HG03095 (cell line): Measurements from ENCODE around the gene AHNAK.

ENCODE experiments used
- ATAC-seq: cut with Tn5 transposase; IDR thresholded peaks from one replicate; pipeline ENCODE4 v1.9.1; 2021; ENCODE audit warnings: moderate library complexity; ENCODE audit not compliant: unreplicated experiment

Gene AHNAK

GRCh38 chr11:62437616-62438015, 109.0 kb downstream of the AHNAK start:
- no peak for ATAC-seq

GRCh38 chr11:62435846-62436660, 110.6 kb downstream of the AHNAK start:
- ATAC-seq, result no peak

DNA sequence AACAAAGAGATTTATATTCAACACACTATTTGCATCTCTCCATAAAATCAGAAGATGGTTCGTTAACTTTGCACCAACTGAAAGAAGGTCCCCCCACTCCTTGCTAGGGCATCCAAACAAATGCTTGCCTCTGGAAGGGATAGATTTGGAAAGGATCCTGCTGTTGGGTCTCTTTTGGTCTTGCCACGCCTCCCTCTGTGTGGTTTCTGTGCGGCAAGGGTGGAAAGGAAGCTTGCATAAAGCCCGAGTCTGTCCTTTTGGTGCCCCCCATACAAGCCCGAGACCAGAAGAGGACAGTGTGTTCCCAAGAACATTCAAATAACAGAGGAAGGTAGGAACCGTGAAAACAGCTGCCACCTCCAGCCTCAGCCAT, 112.7 kb downstream of the AHNAK start:
- no peak for ATAC-seq

GRCh38 chr11:62433141-62433903, 113.3 kb downstream of the AHNAK start:
- ATAC-seq, result no peak

DNA sequence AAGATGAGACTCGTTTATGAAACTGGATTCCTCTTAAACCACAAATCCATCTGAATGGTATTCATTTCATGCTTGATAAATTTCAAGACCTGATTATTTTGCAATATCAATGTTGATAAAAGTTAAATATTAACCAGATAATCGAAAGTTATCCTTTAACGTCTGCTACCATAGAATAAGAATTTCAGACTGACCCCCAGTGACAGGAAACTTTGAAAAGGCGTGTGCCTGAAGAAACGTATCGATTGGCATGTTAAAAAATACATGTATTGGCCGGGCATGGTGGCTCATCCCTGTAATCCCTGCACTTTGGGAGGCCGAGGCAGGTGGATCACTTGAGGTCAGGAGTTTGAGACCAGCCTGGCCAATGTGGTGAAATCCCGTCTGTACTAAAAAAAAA, 113.9 kb downstream of the AHNAK start:
- no peak for ATAC-seq

DNA sequence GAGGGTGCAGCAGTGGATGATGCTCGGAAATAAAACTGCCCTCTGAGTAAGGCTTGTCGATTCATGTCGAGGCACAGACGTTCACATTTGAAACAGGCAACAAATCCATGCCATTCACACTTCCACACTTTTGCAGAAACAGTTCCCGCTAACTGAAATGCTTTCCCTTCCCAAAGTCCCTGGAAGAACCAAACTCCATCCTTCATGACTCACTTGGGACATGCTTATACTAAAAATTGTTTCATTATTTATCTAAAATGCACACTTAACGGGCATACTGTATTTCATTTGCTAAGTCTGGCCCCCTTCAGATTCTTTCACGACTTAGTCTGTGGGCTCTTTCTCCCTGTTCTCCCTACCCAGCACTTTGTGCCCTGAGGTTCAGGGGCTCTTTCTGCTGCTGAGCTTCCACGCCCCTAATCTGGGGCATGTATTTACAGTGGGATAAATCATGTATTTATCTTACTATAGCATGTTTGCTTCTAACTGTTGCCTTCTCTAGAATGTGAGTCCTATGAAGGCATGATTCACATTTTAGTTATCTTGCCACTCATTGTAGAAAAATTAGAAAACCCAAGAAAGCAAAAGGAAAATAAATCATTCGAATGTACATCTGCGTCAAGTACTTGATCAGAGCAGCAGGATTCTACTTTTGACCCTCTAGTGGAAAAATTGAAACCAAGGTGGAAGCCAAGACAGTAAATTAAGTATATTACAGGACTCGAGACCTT, 115.3 kb downstream of the AHNAK start:
- no peak for ATAC-seq

GRCh38 chr11:62430425-62430824, 116.2 kb downstream of the AHNAK start:
- no peak for ATAC-seq

- no peak for ATAC-seq
Measured at GRCh38 chr11:62428871-62429560, 117.6 kb downstream of the AHNAK start.

DNA sequence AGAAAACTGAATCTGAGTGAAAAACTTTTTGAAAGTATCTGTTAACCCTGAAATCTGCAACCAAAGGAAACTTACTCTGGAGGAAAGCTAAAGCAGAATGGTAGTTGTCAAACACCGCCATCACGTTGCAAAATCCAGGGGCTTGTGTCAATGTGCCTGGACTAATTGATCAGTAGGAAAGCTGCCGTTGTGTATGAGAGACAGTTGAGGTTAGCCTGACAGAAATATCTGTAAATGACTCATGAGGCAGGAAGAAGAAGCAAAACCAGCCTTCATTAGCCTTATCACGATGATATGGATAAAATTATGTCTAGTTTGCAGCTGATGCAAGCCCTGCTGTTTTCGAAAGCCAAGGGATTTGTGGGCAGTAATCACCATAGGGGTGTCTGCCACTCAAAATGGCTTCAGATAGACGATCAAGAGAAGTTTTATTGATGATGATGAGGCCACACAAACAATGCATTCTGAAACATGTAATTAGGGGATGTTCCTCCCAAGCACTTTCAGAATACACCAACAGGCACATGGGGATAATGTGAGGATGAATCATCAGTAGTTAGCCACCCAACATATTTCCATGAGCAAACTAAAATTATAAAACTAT, 118.9 kb downstream of the AHNAK start:
- no peak for ATAC-seq

GRCh38 chr11:62423012-62423411, 123.6 kb downstream of the AHNAK start:
- no peak for ATAC-seq

GRCh38 chr11:62421996-62422395, 124.6 kb downstream of the AHNAK start:
- ATAC-seq, result no peak

DNA sequence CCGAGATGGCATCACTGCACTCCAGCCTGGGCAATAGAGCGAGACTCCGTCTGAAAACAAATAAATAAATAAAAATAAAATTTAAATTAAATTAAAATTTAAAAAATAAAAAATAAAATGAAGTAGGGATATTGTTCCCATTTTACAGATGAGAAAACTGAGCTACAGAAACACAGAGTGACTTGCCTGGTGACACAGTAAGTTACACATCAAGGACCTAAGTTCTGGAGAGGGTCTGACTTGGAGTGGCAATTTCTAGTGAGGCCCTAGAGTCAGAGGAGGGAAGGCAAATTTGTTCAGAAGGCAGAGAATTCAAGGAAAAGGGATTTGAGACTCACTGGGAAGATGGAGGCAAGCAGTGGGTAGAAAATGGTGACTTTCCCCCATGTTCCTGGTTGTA, 125.7 kb downstream of the AHNAK start:
- no peak for ATAC-seq

GRCh38 chr11:62419943-62420342, 126.7 kb downstream of the AHNAK start:
- ATAC-seq, result no peak

DNA sequence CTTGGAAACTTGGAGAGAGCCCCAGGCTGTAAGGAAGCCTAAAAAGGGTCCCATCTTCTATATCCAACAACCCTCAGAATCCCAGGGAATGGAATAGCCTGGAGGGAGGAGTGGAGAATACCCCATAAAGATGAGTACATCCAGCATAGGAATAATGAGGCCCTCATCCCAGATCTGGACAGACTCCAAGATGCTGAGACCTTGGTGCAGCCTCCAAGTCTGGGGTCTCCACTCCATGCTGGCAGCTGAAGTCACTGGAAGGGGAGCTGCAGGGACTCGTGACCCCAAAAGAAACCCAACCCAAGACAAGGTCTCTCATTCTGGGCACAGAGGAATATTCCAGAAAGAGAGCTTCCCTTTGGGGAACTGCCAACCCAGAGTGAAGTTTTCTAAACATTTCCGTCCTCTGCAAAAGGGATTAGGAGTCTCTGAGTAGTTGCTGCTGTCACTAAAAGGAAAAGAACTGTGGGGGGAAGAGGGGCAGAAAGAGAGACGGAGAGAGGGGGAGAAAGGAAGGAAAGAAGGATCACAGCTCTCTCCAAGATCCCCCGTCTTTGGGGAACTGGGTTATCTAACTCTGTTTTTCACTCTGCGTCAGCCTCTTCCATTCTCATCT, 127.2 kb downstream of the AHNAK start:
- no peak for ATAC-seq

GRCh38 chr11:62418733-62419132, 127.9 kb downstream of the AHNAK start, which contains the start of gene SCGB1A1:
TSS of gene SCGB1A1 (plus strand) at chr11:62419033. CDS start at chr11:62419096, 63 bp downstream.
- no peak for ATAC-seq

GRCh38 chr11:62418136-62418535, 128.5 kb downstream of the AHNAK start:
- ATAC-seq, result no peak

DNA sequence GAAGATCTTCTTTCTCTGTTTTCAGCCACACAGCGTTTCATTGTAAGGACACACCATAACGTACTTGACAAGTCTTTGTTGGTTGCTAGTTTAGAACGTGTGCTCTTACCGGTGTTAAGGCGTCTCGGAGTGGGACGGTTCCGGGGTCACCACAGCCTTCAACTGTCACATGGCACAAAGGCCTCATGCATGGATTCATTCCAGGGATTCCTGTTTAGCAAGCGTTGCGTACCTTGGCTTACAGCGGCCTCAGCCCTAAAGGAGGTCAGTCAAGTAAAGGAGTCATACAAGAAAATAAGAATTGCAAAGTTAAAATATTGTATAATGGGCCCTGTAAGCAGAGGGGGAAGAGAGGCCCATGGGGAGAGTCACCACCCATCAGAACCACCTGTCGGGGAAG, 130.0 kb downstream of the AHNAK start:
- no peak for ATAC-seq

DNA sequence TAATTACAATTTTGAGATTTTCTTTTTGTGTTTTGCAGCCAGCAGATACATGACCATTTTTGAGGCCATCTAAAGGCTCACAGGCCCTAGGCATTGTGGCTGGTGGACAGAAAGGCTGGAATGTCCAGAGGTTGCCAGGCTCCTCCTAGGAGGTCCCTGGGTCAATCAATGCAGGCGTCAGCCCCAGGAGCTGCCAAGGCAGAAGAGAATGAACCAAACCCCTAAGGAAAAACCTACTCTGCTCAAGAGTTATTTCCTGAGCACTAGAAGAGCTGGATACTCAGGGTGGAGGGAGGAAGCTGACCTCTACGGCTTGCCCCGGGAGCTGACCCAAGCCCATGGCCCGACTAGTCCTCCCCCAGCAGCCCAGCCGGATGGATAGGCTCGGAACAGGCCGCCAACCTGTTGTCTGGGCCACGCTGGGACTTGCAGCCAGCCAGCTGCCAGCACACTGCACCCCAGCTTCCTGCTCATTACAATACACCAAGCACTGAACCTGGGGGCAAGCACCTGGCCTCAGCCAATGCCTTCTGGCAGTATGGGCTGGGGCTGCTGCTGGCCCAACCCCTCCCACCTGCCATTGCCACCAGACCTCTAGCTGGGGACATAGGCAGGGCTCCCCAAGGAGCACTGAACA, 133.4 kb downstream of the AHNAK start:
- no peak for ATAC-seq

GRCh38 chr11:62411524-62411923, 135.1 kb downstream of the AHNAK start:
- no peak for ATAC-seq

DNA sequence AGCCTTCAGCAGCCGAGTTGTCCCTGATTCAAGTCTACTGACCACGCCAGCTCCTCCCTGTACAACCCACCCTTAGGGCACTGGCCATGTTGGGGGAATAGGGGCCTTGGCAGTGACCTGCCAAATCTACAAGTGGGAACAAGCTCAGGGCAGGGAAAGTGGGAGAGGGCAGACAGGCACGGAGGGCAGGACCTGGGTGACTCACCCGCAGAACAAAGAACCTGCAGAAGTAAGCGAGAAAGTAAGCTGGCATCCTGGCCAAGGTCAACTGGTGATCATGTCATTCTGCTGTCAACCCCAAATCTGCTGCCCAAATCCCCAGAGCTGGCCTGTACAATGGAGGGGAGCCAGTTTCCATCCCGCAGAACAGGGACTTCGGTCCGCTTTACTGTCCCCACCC, 135.6 kb downstream of the AHNAK start:
- no peak for ATAC-seq
